ENCODE results near the gene STRADB.

Gene STRADB

DNA sequence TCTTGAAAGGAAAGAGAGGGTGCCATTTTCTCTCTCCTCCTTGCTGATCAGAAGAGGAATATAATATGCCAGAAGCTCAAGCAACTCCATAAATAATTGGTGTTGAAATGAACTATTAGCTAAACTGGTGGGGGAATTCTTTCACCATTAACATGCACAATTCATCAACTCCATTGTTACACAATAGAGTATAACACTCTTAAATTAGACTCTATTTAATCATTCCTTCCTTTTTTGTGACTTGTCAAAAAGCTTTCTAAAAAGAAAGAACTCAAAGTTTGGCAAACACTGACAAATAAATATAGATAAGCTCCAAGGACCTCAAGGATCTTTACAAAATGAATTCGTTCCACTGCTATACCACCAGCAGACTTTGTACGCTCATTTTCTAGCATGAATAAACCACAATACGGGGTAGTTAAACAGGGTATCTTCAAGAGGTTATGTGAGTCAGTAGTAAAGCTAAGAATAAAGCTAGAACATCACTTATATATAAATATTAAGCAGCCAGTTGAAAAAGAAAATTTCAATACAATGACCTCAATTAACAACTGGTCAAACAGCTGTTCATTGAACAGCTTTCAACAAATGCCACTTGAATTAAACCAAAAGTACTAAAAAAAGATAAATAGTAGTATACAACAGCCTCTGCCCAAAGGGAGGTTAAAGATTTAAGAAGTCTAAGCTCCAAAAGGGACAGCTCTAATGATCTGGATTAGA lies 6.6 kb upstream of the STRADB start:
- H3K4me3 Mint-ChIP-seq = no peak overlapping the region
- no peaks in the 10 kb centered on the region for H3K9me3 Mint-ChIP-seq
- ATAC-seq (no peak), DNase-seq (no peak)
- H3K27ac Mint-ChIP-seq = no peak overlapping the region
- peaks cover 52% of the 10 kb centered on the region for H3K4me1 Mint-ChIP-seq
- no peaks in the 10 kb centered on the region for H3K27me3 Mint-ChIP-seq

DNA sequence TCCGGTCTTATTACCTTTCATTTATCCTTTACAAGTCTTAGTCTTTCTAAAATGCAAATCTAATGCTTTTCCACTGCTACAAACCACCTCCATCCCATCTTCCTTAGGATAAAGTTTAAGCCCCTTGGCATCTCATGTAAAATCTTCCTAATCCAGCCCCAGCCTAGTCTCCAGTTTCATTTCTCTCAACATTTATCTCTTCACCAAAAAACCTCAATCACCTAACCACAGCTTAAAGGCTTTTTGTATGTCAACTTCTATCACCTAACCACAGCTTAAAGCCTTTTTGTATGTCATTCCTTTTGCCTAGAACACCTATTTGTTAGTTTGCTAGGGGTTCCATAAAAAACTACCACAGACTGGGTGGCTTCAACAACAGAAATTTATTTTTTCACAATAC lies 4.5 kb upstream of the STRADB start:
- H3K4me1 Mint-ChIP-seq = peaks cover 56% of the 10 kb centered on the region
- DNase-seq = no peak
- no peaks in the 10 kb centered on the region for H3K27me3 Mint-ChIP-seq
- H3K4me3 Mint-ChIP-seq = peak overlapping the region; percentile 55 to 72
- no peaks in the 10 kb centered on the region for H3K9me3 Mint-ChIP-seq
- peak overlapping the region in 1 of 2 donors; percentile 34 for H3K27ac Mint-ChIP-seq
- ATAC-seq = no peak

DNA sequence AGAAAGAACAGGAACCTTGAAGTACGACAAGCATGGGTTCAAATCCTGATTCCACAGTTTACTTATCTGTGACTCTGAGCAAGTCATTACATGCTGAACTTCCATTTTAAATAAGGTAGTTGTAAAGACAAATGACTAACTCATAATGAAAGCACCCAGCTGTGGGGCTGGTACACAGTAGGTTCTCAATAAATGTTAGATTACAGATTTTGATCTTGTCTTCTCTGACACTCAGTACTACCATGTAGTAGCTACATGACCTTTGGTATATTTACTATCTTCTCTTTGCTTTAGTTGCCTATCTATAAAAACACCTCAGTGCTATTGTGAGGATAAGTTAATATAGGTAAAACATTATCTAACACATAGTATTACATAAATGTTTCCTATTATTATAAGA lies 3.5 kb upstream of the STRADB start:
- ATAC-seq = no peak
- DNase-seq = no peak
- Mint-ChIP-seq H3K9me3 (no peaks in the 10 kb centered on the region), H3K27me3 (no peaks in the 10 kb centered on the region), H3K4me1 (peaks cover 56% of the 10 kb centered on the region), H3K27ac (peak overlapping the region; percentile 30 to 77), H3K4me3 (peak overlapping the region; percentile 72 to 79)

DNA sequence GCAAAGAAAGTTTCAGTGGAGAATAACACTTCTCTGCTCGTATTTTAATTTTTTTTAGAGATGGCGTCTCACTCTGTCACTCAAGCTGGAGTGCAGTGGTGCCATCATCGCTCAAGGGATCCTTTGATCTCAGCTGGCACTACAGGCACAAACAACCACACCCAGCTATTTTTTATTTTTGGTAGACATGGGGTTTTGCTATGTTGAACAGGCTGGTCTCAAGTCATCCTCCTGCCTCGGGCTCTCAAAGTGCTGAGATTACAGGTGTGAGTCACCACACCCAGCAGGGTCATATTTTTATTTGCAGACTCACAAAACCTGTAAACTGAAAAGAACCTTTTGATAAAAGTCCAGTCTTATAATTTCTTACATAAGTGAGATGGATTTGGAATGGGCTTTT lies 2.8 kb upstream of the STRADB start:
- Mint-ChIP-seq H3K9me3 (no peaks in the 10 kb centered on the region), H3K27ac (peak overlapping the region; percentile 47 to 50), H3K27me3 (no peaks in the 10 kb centered on the region), H3K4me1 (peaks cover 58% of the 10 kb centered on the region), H3K4me3 (peak overlapping the region; percentile 62 to 72)
- ATAC-seq (no peak), DNase-seq (peak in 1 of 2 donors; percentile 22)

DNA sequence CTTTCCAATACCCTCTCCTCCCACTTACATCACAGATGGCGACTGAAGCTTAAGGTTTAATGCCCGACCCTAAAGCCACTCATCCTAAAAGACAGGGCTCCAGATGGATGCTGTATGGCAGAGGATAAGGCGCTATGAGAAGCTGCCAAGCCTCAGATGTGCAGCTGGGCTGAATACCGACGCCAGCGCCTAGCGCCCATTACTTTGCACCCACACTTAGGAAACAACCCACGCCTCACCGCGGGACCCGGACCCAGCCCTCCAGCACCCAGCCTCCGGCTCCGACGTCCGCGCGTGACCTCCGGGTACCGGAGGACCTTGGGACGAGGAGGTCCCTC lies 617 bp upstream of the STRADB start:
- H3K27me3 Mint-ChIP-seq = no peaks in the 10 kb centered on the region
- H3K4me3 Mint-ChIP-seq = peak overlapping the region; percentile 94 to 99
- DNase-seq (no peak), ATAC-seq (peak; percentile 41)
- peak overlapping the region; percentile 96 to 98 for H3K27ac Mint-ChIP-seq
- H3K9me3 Mint-ChIP-seq = no peaks in the 10 kb centered on the region
- H3K4me1 Mint-ChIP-seq = peaks cover 57% of the 10 kb centered on the region

DNA sequence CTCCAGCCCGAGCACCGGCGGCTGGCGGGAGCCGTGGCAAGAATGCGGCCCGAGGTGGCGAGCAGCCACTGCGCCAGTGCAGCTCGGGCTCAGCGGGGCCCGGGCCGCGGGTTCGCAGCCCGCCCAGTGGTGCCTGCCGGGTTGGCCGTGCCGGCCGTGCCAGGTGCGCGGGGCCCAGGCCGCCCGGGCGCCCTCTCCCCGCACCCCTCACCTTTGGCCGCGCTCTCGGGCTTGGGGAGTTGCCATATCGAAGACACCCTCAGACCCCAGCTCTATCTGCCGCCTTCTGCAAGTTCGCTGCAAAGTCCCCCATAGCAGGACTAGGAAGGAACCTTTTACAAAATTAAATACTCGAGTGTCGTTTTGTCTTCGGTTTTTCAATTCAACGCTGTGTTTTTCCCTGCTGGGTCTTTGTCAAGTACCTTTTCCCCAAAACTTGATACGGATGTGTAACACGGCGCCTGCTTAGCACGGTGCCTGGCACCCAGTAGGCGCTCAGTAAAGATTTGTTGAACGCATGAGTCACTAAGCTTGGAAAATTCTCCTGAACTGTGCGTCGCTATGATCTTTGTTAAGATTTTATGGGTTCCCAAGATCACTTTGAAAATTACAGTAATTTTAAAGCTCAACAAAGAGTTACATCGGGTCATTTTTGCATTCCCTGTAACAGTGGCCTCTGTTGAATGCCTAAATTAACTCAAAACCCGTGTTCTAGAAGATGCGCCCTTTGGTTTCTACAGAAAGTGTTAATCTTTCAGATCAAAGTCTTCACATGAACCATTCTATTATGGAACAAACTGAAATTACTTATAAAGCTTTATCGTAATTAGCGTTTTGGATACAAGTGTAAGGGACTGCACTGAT lies 750 bp downstream of the STRADB start:
- no peaks in the 10 kb centered on the region for H3K9me3 Mint-ChIP-seq
- H3K27ac Mint-ChIP-seq = peak overlapping the region; percentile 27 to 77
- DNase-seq (no peak), ATAC-seq (peak; percentile 43)
- H3K27me3 Mint-ChIP-seq = no peaks in the 10 kb centered on the region
- H3K4me3 Mint-ChIP-seq = peak overlapping the region; percentile 89 to 99
- peaks cover 45% of the 10 kb centered on the region for H3K4me1 Mint-ChIP-seq

DNA sequence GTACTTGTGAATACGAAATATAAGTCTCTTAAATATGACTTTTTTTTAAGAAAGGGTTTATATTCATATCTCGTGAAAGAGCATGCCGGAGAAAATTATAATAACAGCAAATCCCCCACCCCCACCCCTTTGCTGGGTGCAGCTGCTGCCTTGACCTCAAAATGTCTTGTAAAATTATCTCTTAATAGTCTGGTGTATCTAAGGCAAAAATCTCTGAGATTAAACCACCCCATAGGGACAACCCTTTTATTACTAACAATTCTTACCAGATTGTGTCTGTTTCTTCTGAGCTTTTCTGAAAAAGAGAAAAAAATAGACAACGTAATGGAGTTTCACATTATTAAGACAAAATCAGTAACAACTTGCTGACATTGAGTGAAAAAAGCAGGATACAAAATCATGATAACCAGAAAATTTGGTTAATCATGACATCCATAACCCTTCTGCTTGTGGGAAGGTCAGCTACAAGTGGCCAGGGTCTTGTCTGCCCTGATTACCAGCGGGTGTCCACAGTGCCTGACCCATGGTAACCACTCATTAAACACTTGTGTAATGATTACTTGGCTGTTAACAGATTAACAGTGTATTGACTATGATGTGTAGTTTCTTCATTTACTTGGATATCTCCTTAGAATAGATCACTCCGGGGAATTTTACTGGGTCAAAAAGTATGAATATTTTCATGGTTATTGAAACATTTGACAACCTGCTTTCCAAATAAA lies 1.5 kb downstream of the STRADB start:
- H3K27ac Mint-ChIP-seq = no peak overlapping the region
- no peaks in the 10 kb centered on the region for H3K27me3 Mint-ChIP-seq
- H3K9me3 Mint-ChIP-seq = no peaks in the 10 kb centered on the region
- H3K4me1 Mint-ChIP-seq = peaks cover 37% of the 10 kb centered on the region
- H3K4me3 Mint-ChIP-seq = peak overlapping the region in 1 of 2 donors; percentile 89
- ATAC-seq = no peak
- DNase-seq = no peak

DNA sequence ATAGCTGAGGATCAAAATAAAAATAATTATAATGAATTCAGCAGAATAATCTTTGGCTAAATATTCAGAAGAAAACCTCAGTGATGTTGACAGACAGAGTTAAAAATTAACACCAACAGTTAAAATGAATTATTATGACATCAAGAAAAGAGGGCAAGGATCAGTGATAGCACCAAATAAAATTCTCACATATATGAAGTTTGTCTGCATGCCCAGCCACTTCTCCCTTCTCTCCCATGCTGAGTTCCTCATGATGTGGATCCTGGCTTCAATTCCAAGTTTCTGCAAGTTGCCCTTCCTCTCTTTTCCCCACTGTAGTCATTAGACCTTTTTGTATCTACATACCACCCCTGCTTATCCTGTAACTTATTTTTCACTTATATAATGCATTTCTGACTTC lies 6.8 kb downstream of the STRADB start:
- Mint-ChIP-seq H3K9me3 (peaks cover 0 to 4% of the 10 kb centered on the region in 2 donors), H3K27ac (no peak overlapping the region), H3K27me3 (no peaks in the 10 kb centered on the region), H3K4me3 (no peak overlapping the region), H3K4me1 (peaks cover 10% of the 10 kb centered on the region)
- no peak for ATAC-seq
- no peak for DNase-seq

DNA sequence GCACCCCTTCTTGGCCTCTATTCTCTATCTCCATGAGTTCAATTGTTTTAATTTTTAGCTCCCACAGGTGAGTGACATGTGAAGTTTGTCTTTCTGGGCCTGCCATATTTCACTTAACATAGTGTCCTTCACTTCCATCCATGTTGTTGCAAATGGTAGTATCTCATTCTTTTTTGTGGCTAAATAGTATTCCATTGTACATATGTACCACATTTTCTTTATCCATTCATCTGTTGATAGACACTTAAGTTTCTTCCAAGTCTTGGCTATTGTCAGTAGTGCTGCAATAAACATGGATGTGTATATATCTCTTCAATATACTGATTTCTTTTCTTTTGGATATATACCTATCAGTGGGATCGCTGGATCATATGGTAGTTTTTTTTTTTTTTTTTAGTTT lies 9.0 kb downstream of the STRADB start:
- Mint-ChIP-seq H3K27ac (no peak overlapping the region), H3K4me3 (no peak overlapping the region), H3K27me3 (no peaks in the 10 kb centered on the region), H3K4me1 (no peaks in the 10 kb centered on the region), H3K9me3 (peaks cover 0 to 4% of the 10 kb centered on the region in 2 donors)
- ATAC-seq = no peak
- DNase-seq = no peak

DNA sequence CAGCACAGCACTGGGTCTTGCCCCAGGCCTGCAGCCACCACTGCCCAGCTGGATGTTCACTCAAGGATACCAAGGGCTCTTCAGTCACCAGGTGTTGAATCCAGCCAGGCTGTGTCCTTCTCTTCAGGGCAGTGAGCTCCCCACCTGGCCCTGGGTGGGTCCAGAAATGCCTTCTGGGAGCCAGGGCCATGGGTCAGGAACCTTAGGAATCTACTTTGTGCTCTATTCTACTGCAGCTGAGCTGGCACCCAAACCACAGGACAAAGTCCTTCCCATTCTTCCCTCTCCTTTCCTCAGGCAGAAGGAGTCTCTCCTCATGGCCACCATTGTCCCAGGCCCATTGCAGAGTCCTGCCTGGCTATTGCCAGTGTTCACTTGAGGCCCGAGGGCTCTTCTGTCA lies 13.0 kb downstream of the STRADB start:
- no peak for ATAC-seq
- no peak overlapping the region for H3K4me3 Mint-ChIP-seq
- peaks cover 0 to 4% of the 10 kb centered on the region in 2 donors for H3K9me3 Mint-ChIP-seq
- peaks cover 11% of the 10 kb centered on the region for H3K4me1 Mint-ChIP-seq
- no peaks in the 10 kb centered on the region for H3K27me3 Mint-ChIP-seq
- DNase-seq = no peak
- H3K27ac Mint-ChIP-seq = no peak overlapping the region

DNA sequence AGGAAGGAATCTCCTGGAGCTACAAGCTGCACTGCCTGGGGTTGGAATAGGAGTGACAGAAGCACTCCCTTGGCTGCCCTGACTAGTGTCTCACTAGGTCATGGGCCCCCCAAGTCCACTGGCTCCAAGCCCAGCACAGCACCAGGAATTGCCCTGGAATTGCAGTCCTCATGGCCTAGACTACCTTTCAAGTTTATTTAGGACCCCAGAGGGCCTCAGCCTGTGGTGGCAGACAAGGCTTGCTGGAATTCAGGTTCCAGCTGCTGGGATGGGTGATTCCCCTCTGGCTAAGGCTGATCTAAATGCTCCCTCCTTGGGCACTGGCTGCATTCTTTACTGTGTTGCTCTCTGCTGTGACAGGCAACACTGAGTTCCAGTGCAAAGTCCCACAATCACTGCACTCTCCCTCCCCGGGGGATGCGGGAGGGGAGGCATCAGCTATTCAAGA lies 14.0 kb downstream of the STRADB start:
- H3K9me3 Mint-ChIP-seq = peaks cover 0 to 4% of the 10 kb centered on the region in 2 donors
- no peak overlapping the region for H3K27ac Mint-ChIP-seq
- H3K27me3 Mint-ChIP-seq = no peaks in the 10 kb centered on the region
- H3K4me3 Mint-ChIP-seq = no peak overlapping the region
- H3K4me1 Mint-ChIP-seq = peaks cover 11% of the 10 kb centered on the region
- DNase-seq = no peak
- ATAC-seq = no peak

DNA sequence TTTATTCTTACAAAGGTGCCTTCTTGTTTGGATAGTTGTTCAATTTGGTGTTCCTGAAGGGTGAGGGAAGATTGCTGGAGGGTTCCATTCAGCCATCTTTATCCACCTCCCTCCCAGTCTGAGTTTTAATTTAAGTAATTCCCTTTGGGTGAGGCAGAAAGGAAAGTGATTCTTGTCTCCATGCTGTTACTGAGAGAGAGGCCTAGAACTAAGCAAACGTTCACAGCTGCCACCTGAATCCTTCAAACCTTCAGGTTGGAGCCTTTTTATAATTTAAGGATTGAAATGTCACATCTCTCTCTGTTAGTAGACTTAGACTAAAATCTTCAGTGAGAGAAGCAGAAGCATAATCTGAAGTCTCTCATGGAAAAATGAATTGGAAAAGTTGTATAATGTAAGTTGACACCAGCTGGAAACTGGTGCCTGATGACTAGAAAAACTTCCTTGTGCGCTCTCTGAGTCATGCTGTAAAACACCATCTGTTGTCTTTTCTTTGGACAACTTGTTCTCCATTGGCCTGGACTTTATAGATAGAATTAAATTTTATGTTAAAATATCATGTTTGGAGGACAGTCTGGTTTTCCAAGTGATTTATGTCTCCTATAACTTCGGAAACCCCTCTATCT lies 14.6 kb downstream of the STRADB start:
- DNase-seq (no peak), ATAC-seq (no peak)
- H3K27me3 Mint-ChIP-seq = no peaks in the 10 kb centered on the region
- peaks cover 0 to 4% of the 10 kb centered on the region in 2 donors for H3K9me3 Mint-ChIP-seq
- H3K4me3 Mint-ChIP-seq = no peak overlapping the region
- H3K4me1 Mint-ChIP-seq = peaks cover 11% of the 10 kb centered on the region
- H3K27ac Mint-ChIP-seq = no peak overlapping the region

DNA sequence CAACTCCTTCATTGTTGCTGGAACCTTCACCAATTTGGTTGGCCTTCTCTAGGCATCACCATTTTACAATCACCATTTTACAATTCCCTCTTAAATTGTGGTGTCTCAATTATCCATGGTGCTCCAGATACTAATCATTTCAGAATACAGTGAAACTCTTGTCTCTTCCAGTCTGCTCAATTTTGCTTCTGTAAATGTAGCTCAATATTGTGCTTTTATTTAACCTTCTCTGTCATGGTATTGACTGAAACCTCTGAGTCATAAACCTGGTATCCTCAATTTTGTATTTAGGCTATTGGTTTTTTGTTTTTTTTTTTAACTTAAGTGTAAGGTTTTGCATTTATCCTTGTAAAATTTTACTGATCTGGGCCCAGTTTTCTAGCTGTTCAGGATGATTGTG lies 16.1 kb downstream of the STRADB start:
- Mint-ChIP-seq H3K4me3 (no peak overlapping the region), H3K9me3 (no peaks in the 10 kb centered on the region), H3K27me3 (no peaks in the 10 kb centered on the region), H3K27ac (no peak overlapping the region), H3K4me1 (peaks cover 11% of the 10 kb centered on the region)
- ATAC-seq (no peak), DNase-seq (no peak)

DNA sequence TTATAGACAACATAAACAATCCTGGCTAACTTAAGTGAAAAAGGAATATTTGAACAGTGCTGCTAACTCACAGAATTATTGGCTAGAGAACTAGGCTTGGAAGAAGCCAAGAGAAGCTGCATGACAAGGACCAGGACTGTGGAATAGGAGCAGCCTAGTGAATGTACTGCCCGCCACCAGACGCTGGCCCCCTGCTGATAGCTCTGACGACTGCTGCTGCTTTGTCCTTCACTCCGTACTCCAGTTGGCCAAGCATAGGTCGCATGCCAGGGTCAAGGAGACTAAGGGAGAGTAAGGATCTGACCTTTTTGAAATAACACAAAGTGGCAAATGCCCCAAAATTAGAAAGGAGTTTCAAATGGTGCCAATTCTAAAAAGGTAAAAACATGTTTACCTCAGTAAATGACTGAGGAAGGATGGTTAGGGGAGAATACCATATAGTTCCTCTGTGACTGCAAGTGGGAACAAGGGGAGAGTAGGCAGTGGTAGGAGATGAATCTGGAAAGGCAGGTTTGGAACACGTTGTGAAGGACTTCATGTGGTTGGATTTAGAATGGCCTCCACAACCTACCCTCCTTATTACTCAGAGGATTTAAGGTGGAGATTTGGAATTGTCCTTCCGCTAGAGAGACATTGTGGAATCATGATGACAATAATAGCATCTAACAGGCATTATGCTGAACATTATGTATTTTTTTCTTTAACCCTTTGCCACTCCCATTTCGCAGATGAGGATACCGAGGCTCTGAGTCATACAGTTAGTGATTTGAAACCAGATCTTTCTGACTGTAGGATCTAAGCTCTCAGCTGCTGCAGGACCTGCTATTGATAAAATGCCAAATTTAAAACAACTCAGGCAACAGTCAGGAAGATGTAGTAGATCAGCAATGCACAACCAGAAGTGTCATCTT lies 19.5 kb downstream of the STRADB start:
- DNase-seq (no peak), ATAC-seq (no peak)
- Mint-ChIP-seq H3K4me3 (no peak overlapping the region), H3K4me1 (peaks cover 11% of the 10 kb centered on the region), H3K27me3 (no peaks in the 10 kb centered on the region), H3K27ac (no peak overlapping the region), H3K9me3 (no peaks in the 10 kb centered on the region)
